Loucy (cell line): ENCODE results near the gene SNX24.

ENCODE experiments used
- CTCF ChIP-seq: fragments of 200-600 bp; sonication (generic); conservative IDR thresholded peaks from 2 replicates; pipeline ENCODE4 v1.5.1; 2014; ENCODE audit warnings: mild to moderate bottlenecking, antibody characterized with exemption, low read length
- EZH2phosphoT487 ChIP-seq: fragments of 200-600 bp; IDR thresholded peaks from 2 replicates; pipeline ENCODE4 v1.6.1; 2018; ENCODE audit warnings: antibody characterized with exemption, mild to moderate bottlenecking, moderate library complexity, borderline replicate concordance

GRCh38 chr5:123039673-123040072, 194.3 kb downstream of the SNX24 start:
- TF ChIP-seq CTCF (no peak), EZH2phosphoT487 (no peak)
